Forelimb muscle (tissue), 1 donor: Measurements from ENCODE around the gene SEC31B. TPM values are rescaled to one million over a fixed set of nuclear protein-coding genes. Genes with fewer than 3 reads are reported as not detected.
A peak's percentile ranks its signal among the peaks of the same experiment; 100 is the strongest.

Source experiments
- DNase-seq: peaks from one replicate; pipeline ENCODE4 v3.0.0-alpha.2; 2013; ENCODE audit warnings: low read depth
- polyA plus RNA-seq: library from polyadenylated mRNA; unstranded; fragments of 120-200 nt; gene quantifications from one replicate; pipeline ENCODE4 v1.2.1, GENCODE V29; 2013; ENCODE audit not compliant: insufficient read length

Gene SEC31B
- 10.8 TPM for polyA plus RNA-seq

DNA sequence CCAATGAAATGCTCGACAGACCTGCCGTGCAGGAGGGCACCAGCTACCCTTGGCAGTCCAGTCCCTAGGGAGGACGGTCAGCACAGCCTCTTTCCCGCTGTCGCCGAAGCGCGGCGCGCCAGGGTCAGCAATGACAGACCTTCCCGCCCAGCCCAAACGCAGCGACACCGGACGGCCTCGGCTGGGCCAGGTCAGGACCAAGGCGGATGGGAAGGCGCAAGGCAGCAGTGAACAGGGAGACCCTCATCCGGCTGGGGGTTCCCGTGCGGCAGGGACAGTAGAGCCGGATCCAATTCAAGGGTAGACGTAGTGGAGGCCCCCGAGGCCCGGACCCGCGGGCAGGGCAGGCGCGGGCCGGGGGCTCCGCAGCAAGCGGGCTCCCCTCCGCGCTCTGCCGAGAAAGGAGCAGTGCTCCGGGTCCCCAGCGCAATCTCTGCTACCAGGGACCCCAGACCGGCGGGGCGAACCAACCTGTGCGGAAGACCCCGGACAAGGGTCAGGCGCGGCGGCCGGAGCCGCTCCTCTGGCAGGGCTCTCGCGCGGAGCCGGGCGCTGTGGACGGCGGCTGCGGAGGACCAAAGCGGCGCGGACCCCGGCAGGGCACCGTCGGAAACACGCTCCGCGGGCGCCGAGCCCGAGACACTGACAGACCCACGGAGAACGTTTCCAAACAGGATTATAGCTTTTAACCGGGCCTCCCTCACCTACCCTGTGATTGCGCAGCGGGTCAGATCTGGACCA is at the start of gene SEC31B:
Gene SEC31B (minus strand): TSS at position 551 of the 741 bp plus-strand sequence. CDS start 2,909 bp downstream, outside the sequence.
- DNase-seq = no peak

DNA sequence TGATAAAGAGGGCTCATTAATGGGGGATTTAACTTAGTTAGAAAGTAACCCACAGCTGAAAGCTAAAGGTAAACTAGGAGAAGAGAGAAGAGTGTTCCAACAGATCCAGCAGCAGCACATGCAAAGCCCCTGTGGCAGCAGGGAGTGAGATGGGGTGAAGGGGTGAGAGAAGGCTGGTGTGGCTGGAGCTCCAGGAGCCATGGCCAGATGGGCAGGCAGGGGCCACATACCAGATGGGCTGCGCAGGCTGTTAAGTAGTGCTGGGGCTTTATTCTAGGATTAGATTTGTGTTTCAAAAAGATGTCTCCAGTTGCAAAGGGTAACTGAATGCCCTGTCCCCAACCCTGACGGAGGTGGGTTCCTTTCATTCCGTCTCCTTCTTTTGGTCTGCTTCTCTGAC is 49.3 kb upstream of the SEC31B start:
- no peak for DNase-seq

GRCh38 chr10:100567826-100568225 is 48.2 kb upstream of the SEC31B start:
- DNase-seq = no peak

DNA sequence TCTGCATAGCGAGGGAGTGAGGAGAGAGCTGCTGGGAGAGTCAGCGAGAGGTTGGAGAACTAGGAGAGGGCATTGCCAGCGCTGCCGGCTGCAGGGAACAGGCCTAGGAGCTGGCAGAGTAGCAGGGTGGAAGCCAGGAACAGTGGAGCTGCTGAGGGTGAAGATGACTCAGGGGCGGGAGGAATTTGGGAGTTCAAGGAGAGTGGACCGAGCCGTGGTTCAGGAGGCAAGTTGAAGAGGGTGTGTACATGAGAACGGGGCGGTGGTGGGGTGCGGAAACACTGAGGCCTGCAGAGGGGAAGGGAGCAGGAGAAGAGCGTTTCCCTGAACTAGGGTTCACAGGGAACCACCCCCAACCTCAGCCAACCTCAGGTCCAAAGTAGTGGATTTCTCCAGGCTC is 47.6 kb upstream of the SEC31B start:
- DNase-seq = no peak

- no peak for DNase-seq
Measured at GRCh38 chr10:100566561-100566960, 46.9 kb upstream of the SEC31B start.

- no peak for DNase-seq
Measured at GRCh38 chr10:100565206-100565985, 45.7 kb upstream of the SEC31B start.

DNA sequence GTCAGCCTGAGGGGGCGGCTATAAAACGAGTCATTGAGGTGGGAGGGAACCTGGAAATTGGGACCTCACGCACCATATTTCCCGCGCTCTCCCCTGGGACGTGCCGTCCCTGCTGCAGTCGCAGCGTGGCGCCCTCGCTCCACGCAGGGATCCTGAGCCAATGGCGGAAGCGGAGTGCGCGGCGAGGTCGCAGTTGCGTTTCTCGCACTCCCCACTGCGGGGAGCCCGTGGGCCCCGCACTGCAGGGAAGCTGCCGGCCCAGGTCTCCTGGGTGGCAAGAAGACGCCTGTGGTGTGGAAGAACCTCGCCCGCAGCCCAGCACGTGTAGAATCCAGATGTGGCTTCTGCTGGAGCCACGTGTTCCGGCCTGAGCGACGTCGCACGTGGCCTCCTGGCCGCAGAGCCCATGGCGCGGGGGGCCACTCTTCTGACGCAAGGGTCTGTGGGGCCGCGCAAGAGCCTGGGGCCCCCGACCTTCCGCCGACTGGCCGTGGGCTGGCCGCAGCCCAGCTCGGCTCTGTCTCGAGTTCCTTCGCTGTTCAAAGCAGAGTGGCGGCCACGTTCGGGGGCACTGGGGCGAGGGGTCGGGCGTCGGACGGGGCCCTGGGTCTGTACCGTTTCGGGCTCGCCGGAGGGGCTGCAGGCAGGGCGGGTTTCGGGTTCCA is 42.5 kb upstream of the SEC31B start:
- no peak for DNase-seq

- DNase-seq = no peak
Measured at GRCh38 chr10:100561005-100561404, 41.3 kb upstream of the SEC31B start.

DNA sequence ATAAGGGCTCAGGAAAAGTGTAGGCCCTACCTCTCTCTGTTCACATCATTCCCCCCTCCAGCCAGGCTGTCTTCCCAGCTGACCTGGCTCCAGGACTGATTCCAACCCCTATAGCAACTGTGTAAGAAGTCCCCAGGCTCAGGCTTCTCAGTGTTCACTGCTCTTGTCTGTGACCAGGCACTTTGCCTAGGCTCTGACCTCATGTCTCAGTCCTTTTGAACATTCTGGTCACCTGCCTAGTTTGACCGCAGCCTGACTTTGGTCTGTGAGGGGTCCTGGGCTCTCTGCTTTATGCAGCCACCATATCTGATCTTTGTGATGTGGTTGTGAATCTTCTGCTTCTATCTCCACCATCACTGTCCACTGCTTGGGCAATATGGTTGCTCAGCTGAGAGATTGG is 40.6 kb upstream of the SEC31B start:
- no peak for DNase-seq

DNA sequence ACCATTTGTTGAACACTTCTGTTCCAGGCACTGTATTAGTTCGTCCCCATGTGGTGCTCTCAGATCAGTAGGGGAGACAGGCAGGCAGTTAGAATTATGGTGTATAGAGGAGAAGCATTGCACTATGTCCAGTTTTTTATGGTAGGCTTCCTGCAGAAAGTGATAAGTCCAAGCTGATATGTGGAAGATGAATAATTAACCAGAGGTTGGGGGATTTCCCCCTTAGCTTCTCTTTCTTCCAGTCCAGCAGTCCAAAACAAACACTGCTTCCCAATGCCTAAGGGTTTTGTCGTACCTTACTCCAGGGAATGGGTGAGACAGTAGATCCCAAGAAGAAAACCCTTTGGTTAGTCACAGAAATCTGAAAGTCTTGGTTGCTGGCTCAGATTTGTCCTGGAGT is 35.2 kb upstream of the SEC31B start:
- DNase-seq = no peak

- no peak for DNase-seq
Measured at GRCh38 chr10:100553929-100554328, 34.3 kb upstream of the SEC31B start.

- DNase-seq = no peak
Measured at GRCh38 chr10:100551738-100552137, 32.1 kb upstream of the SEC31B start.

DNA sequence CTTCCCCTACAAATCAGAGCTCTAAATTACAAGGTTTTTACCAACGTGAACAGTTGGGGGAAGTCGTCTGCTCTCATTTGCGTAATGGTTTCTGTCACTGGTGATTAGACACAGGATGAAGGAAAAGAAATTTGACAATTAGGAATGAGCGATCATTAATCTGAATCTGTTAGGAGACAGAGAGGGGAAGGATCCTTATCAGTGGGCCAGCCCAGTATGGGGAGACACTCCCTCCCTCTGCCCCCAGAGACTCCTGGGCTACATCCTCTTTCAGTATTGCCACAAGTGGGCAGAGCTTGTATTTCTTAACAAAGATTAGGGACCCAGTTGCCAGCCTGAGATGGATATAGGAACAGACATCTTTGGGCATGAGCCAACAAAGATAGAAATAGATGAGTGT is 31.5 kb upstream of the SEC31B start:
- no peak for DNase-seq

DNA sequence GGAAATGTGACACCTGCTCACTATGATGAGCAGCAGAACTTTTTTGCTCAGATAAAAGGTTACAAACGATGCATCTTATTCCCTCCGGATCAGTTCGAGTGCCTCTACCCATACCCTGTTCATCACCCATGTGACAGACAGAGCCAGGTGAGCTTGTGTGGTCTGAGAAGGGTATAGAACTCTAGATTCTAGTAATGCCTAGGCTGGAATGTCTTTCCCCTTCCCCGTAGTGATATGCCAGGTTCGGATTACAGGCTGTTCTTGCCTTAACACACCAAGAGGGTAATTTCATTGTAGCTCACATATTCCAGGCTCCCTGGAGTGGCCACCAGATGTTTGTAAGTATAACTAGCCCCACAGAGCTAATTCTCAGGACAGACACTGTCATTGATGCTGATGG is 25.3 kb upstream of the SEC31B start:
- DNase-seq = no peak

DNA sequence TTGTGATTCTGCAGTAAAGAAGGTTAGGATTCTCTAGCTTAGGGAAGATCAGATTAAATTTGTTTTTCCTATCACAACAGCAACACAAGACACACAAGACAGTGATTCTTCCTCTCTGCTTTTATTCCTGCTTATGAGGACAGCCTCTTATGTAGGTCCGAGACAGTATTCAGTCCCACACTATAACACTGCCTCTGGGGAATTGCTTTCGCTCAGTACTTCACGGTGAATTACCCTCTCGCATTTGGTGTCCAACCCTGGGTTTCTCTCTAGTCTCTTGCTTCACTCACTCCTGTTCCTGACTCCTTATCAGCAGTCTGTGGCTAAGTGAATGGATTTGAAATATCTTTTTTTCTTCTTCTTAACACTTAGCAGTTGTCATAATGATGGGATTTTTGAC is 17.8 kb upstream of the SEC31B start:
- DNase-seq = no peak

DNA sequence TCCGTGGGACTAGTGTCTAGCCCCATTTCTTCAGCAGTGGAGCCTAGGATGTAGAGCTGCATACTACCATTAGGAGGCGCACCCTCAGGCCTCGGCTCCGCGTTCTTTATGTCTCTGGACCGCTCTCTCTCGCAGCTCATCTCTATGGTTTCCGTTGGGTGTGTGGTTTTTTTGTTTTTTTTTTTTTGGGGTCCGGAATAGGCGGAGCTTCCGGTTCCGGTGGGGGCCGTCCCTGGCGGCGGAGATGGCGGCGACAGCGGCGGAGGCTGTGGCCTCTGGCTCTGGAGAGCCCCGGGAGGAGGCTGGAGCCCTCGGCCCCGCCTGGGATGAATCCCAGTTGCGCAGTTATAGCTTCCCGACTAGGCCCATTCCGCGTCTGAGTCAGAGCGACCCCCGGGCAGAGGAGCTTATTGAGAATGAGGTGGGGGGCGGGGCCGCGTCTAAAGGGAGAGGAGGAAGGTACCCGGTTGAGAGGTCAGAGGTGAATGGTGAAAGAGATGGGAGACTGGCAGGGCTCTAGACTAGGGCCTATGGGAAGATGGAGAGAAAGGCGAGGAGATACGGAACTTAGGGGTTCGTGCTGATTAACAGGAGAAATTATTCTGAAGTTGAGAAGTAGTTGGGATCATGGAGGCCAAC is 16.2 kb upstream of the SEC31B start, which contains the start of gene HIF1AN:
Gene HIF1AN (plus strand): TSS at position 229 of the 639 bp plus-strand sequence. CDS start 16 bp downstream, at position 245.
- peak; percentile 91 for DNase-seq

DNA sequence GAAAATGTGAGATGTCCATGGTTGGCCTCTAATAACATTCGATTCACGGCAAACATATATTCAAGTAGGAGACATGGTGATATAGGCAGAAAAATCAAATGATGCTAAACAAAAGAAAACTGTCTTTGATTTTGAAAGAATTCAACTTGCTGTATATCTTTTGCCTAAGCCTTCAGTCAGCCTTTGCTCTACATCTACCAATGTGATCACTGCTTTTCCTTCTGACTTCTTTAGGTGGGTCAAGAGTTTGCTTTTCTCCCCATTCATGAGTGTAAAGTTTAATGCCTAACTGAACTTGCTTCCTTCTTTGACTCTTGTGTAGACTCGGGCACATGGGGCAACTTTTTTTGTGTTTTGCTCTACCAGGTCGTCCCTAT is 15.7 kb upstream of the SEC31B start:
- no peak for DNase-seq

DNA sequence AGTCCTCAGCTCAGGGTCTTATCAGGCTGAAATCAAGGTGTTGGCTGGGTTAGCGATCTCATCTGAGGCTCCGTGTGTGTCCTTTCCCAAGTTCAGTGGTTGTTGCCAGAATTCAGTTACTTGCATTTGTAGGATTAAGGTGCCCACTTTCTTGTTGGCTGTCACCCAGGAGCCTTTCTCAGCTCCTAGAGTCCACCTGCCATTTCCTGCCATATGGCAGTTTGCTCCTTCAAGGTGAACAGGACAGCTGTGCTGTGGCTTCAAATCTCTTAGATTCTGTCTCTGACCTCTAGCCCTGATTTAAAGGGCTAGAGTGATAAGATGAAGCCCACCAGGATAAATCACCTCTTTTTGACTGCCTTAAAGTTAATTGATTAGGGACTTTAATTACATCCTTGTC is 15.1 kb upstream of the SEC31B start:
- no peak for DNase-seq

GRCh38 chr10:100531761-100532160 is 12.1 kb upstream of the SEC31B start:
- no peak for DNase-seq

DNA sequence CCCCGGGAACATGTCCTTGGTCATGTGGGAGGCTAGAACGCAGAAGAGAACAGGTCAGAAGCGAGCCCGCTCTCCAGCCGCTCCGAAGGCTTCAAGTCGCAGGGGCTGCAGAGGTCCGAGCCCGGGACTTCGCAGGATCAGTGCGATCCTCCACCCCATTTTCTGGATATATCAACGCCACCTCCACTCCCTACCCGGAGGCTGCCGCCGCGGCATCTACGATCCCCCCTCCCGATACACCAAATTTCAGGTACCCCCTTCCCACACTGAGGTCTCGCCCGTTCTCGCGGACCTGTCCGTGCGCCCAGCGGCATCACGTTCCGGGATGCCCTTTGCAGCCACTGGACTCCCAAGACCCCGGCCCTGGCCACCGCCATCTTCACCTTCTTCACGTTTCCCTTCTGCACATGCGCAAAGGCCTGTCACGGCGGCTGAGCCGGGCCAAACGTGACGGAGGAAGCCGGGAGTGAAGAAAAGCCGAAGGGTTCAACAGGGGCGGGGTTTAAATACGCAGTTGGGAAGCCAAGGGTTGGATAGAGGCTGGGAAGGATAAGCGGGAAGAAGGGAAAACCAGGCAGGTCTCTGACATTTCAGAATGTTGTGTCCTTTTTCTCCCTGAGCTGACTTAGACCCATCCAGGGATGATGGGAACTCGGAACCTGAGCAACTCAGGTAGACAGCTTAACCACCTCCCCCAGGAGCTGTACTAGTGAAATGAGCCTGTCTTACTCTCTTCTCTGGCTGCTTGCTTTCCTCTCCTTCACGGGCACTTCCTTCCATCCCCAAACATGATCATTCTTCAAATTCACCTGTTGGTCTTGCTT is 10.0 kb upstream of the SEC31B start, which contains the start of gene NDUFB8:
Gene NDUFB8 (minus strand): TSS at position 397 of the 824 bp plus-strand sequence. CDS start 20 bp downstream, at position 377.
- peak; percentile 72 for DNase-seq

GRCh38 chr10:100528921-100529474 is 9.3 kb upstream of the SEC31B start:
- DNase-seq = no peak
